Panc1 (cell line): ENCODE data around the gene TREML2. TPM values are rescaled to one million over a fixed set of nuclear protein-coding genes. Genes with fewer than 3 reads are reported as not detected.

Source experiments
- ATAC-seq: fragments of 200-7000 bp; cut with Tn5 transposase; 2 replicates; pipeline ENCODE4 v1.9.1; 2020; ENCODE audit warnings: mild to moderate bottlenecking, moderate library complexity
- BruUV-seq: library from RNA; stranded (reverse); fragments of 400-500 nt; replicated peaks from 2 replicates; lab custom pipeline; 2021; lab: Mats Ljungman, UMichigan
- CTCF ChIA-PET: fragments of 300-600 bp; sonication (Branson Sonifier 250); formaldehyde crosslinking; loops from one replicate; lab custom pipeline; 2022; ENCODE audit warnings: antibody characterized with exemption; lab: Charles Lee
- POLR2A ChIA-PET: fragments of 300-600 bp; sonication (Branson Sonifier 250); formaldehyde crosslinking; loops from one replicate; lab custom pipeline; 2022; ENCODE audit warnings: antibody characterized with exemption; lab: Charles Lee
- DNase-seq: peaks from one replicate; pipeline ENCODE4 v3.0.0-alpha.2; 2010; ENCODE audit warnings: low read depth, low spot score
- H3K27ac ChIP-seq: 2 replicates; pipeline ENCODE4 v1.5.1; 2011; ENCODE audit warnings: mild to moderate bottlenecking, low read length, inconsistent platforms
- H3K27me3 ChIP-seq: fragments of 200-500 bp; sonication (Bioruptor generic); 2 replicates; pipeline ENCODE4 v1.6.0; 2014; ENCODE audit warnings: low read length, inconsistent platforms; ENCODE audit not compliant: control insufficient read depth, insufficient read depth
- H3K36me3 ChIP-seq: fragments of 200-500 bp; sonication (Bioruptor generic); 2 replicates; pipeline ENCODE4 v1.5.1; 2014; ENCODE audit warnings: inconsistent platforms, mild to moderate bottlenecking, low read length, moderate library complexity; ENCODE audit not compliant: control insufficient read depth, insufficient read depth
- H3K4me1 ChIP-seq: 2 replicates; pipeline ENCODE4 v1.5.1; 2011; ENCODE audit warnings: inconsistent platforms, mild to moderate bottlenecking, low read length, moderate library complexity; ENCODE audit not compliant: control insufficient read depth, insufficient read depth
- H3K4me3 ChIP-seq, 2 experiments: 2 replicates each; pipeline ENCODE4 v1.5.1; 2011 to 2012; ENCODE audit warnings: low read depth in 2 of 2, low read length in 2 of 2, mild to moderate bottlenecking in 2 of 2, inconsistent platforms in 1 of 2, moderate library complexity in 1 of 2
- H3K9me3 ChIP-seq: fragments of 200-500 bp; sonication (Bioruptor generic); 2 replicates; pipeline ENCODE4 v1.5.1; 2014; ENCODE audit warnings: low read depth, mild to moderate bottlenecking, inconsistent platforms, low read length, moderate library complexity; ENCODE audit not compliant: control insufficient read depth, insufficient read depth
- POLR2AphosphoS5 ChIP-seq: IDR thresholded peaks from 2 replicates; pipeline ENCODE4 v1.6.1; 2012; ENCODE audit warnings: mild to moderate bottlenecking, low read depth, low read length, moderate library complexity
- SIN3A ChIP-seq: IDR thresholded peaks from 2 replicates; pipeline ENCODE4 v1.6.1; 2012; ENCODE audit warnings: low read depth, mild to moderate bottlenecking, low read length, moderate library complexity, borderline replicate concordance; ENCODE audit not compliant: insufficient read depth
- TCF7L2 ChIP-seq: IDR thresholded peaks from 2 replicates; pipeline ENCODE4 v1.6.1; 2011; ENCODE audit warnings: mild to moderate bottlenecking, low read depth, low read length, inconsistent platforms
- in situ Hi-C: cut with HindIII; loops from 2 replicates; pipeline ENCODE4 v1.10.0; 2016; ENCODE audit warnings: low sequenced_read_pairs, low pct_unique_long_range_greater_than_20kb
- intact Hi-C: fragments of 100-400 bp; cut with micrococcal nuclease; formaldehyde crosslinking; loops from one replicate; pipeline ENCODE4 v1.10.0; 2022; ENCODE audit not compliant: unreplicated experiment
- total RNA-seq: library from RNA; stranded (reverse); gene quantifications from one replicate; pipeline ENCODE4 v1.2.1, GENCODE V29; 2021; ENCODE audit not compliant: unreplicated experiment
- TF ChIP-seq, protein P1 (sequence below): fragments of 450-650 bp; IDR thresholded peaks from 2 replicates; pipeline ENCODE4 v1.5.1; 2017; ENCODE audit warnings: mild to moderate bottlenecking
- TF ChIP-seq, protein P2 (sequence below), 2 experiments: IDR thresholded peaks; 2 replicates each; pipeline ENCODE4 v1.6.1; 2011 to 2012; ENCODE audit warnings: low read depth in 2 of 2, control low read depth in 1 of 2, low read length in 1 of 2, mild to moderate bottlenecking in 1 of 2, moderate library complexity in 1 of 2; ENCODE audit not compliant: insufficient read depth in 1 of 2

Gene TREML2
- total RNA-seq, 1 experiment from 2014 or later: not detected

DNA sequence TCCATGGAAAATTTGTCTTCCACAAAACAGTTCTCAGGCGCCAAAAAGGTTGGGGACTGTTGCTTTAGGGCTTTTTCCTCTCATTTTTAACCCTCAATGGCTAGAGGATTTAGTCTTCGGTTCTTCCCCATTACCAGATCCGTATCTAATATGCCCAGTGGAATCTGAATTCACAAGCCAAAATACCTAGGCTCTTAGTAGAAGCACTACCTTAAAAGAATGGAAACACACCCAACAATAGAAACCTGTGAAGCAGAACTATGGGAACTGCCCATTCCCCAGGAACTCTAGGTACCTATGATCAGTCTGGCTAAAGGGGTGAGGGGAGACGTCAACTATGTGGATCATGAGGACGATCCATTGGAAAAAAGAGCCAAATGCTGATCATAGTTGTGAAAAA, 30.3 kb upstream of the TREML2 start:
- CTCF ChIA-PET: no interaction called here
- in situ Hi-C loops (no loop called here), intact Hi-C loops (no loop called here)
- BruUV-seq: no TSS peak
- no peak for ATAC-seq
- Histone ChIP-seq H3K9me3 (no peaks in the 10 kb centered on the region), H3K27ac (no peak overlapping the region), H3K36me3 (no peaks in the 10 kb centered on the region), H3K4me1 (no peaks in the 10 kb centered on the region), H3K27me3 (peaks cover 17% of the 10 kb centered on the region; the same call in 1 of the 2 replicates), H3K4me3 (no peak overlapping the region)
- DNase-seq: no peak
- TF ChIP-seq SIN3A (no peak), TCF7L2 (no peak), POLR2AphosphoS5 (no peak)
- TF ChIP-seq, protein P1, sequence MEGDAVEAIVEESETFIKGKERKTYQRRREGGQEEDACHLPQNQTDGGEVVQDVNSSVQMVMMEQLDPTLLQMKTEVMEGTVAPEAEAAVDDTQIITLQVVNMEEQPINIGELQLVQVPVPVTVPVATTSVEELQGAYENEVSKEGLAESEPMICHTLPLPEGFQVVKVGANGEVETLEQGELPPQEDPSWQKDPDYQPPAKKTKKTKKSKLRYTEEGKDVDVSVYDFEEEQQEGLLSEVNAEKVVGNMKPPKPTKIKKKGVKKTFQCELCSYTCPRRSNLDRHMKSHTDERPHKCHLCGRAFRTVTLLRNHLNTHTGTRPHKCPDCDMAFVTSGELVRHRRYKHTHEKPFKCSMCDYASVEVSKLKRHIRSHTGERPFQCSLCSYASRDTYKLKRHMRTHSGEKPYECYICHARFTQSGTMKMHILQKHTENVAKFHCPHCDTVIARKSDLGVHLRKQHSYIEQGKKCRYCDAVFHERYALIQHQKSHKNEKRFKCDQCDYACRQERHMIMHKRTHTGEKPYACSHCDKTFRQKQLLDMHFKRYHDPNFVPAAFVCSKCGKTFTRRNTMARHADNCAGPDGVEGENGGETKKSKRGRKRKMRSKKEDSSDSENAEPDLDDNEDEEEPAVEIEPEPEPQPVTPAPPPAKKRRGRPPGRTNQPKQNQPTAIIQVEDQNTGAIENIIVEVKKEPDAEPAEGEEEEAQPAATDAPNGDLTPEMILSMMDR: no peak
- TF ChIP-seq, protein P2, sequence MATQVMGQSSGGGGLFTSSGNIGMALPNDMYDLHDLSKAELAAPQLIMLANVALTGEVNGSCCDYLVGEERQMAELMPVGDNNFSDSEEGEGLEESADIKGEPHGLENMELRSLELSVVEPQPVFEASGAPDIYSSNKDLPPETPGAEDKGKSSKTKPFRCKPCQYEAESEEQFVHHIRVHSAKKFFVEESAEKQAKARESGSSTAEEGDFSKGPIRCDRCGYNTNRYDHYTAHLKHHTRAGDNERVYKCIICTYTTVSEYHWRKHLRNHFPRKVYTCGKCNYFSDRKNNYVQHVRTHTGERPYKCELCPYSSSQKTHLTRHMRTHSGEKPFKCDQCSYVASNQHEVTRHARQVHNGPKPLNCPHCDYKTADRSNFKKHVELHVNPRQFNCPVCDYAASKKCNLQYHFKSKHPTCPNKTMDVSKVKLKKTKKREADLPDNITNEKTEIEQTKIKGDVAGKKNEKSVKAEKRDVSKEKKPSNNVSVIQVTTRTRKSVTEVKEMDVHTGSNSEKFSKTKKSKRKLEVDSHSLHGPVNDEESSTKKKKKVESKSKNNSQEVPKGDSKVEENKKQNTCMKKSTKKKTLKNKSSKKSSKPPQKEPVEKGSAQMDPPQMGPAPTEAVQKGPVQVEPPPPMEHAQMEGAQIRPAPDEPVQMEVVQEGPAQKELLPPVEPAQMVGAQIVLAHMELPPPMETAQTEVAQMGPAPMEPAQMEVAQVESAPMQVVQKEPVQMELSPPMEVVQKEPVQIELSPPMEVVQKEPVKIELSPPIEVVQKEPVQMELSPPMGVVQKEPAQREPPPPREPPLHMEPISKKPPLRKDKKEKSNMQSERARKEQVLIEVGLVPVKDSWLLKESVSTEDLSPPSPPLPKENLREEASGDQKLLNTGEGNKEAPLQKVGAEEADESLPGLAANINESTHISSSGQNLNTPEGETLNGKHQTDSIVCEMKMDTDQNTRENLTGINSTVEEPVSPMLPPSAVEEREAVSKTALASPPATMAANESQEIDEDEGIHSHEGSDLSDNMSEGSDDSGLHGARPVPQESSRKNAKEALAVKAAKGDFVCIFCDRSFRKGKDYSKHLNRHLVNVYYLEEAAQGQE (IDR thresholded peaks at IDR 0.05; ENCODE audit: insufficient read depth in 1 of 2, low read depth in 2 of 2, low read length in 1 of 2): no peak
- POLR2A ChIA-PET: no interaction called here

DNA sequence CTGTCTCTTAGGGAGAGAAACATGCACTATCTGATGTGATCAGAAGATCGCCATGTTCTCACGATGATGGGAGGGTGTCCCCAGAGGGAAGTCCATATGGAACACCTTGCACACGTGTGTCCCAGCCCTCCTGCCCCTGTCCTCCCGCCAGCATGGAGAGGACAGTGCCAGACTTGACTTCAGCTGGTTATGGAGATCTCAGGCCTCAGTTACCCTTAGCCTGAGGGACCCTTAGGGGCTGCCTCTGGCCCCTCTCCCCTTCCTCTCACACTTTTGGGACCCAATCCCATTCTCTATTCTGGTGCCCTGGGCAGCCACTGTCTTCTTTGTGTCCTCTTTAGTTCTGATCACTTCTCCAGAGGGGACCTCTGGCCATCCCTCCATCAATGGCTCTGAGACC, 28.8 kb upstream of the TREML2 start:
- Histone ChIP-seq H3K4me3 (no peak overlapping the region), H3K36me3 (no peaks in the 10 kb centered on the region), H3K9me3 (no peaks in the 10 kb centered on the region), H3K4me1 (no peaks in the 10 kb centered on the region), H3K27me3 (peaks cover 20% of the 10 kb centered on the region), H3K27ac (no peak overlapping the region)
- POLR2A ChIA-PET: no interaction called here
- DNase-seq: no peak
- ATAC-seq: no peak
- CTCF ChIA-PET: no interaction called here
- TF ChIP-seq, protein P1: no peak
- TF ChIP-seq TCF7L2: no peak
- TF ChIP-seq, protein P2 (IDR thresholded peaks at IDR 0.05; ENCODE audit: insufficient read depth in 1 of 2, low read depth in 2 of 2, low read length in 1 of 2): no peak
- TF ChIP-seq SIN3A: no peak
- TF ChIP-seq POLR2AphosphoS5: no peak
- intact Hi-C loops (no loop called here), in situ Hi-C loops (no loop called here)
- no TSS peak for BruUV-seq
